Measurements from ENCODE around the gene PCDHGA6.
A peak's percentile ranks its signal among the peaks of the same experiment; 100 is the strongest.
"Not testable (repeated sequence)": the region's sequence is repeated elsewhere in the genome, so short reads cannot be mapped to it uniquely, and the experiment has no call there.

The PCDHGA6 gene

GRCh38 chr5:141398608-141399007 lies 24.9 kb downstream of the PCDHGA6 start:
- H3K4me3 ChIP-seq (ENCODE audit: low read depth, low read length): peak overlapping the region; percentile 45; the same call in 1 of the 2 replicates

GRCh38 chr5:141399555-141400258 lies 26.0 kb downstream of the PCDHGA6 start:
- Histone ChIP-seq H3K79me2 (ENCODE audit: control insufficient read depth, insufficient read depth, low read length, unreplicated experiment) (no peaks in the 10 kb centered on the region), H2AFZ (ENCODE audit: low read length, unreplicated experiment) (no peak overlapping the region), H3K36me3 (ENCODE audit: insufficient read depth, low read length) (peaks cover 5% of the 10 kb centered on the region), H3K27me3 (ENCODE audit: insufficient read depth, low read length) (peaks cover 81% of the 10 kb centered on the region), H3K27ac (ENCODE audit: low read depth, low read length) (no peak overlapping the region), H3K4me1 (ENCODE audit: control insufficient read depth, insufficient read depth, low read length, unreplicated experiment) (no peaks in the 10 kb centered on the region), H3K4me3 (ENCODE audit: low read depth, low read length) (no peak overlapping the region)

More at GRCh38 chr5:141398608-141399007, 24.9 kb downstream of the PCDHGA6 start:
- no peaks in the 10 kb centered on the region for H3K4me1 ChIP-seq (ENCODE audit: control insufficient read depth, insufficient read depth, low read length, unreplicated experiment)
- no peaks in the 10 kb centered on the region for H3K79me2 ChIP-seq (ENCODE audit: control insufficient read depth, insufficient read depth, low read length, unreplicated experiment)
- peaks cover 79% of the 10 kb centered on the region for H3K27me3 ChIP-seq (ENCODE audit: insufficient read depth, low read length)
- no peak overlapping the region for H2AFZ ChIP-seq (ENCODE audit: low read length, unreplicated experiment)
- no peak overlapping the region for H3K27ac ChIP-seq (ENCODE audit: low read depth, low read length)
- peaks cover 5% of the 10 kb centered on the region; the same call in 1 of the 2 replicates for H3K36me3 ChIP-seq (ENCODE audit: insufficient read depth, low read length)

GRCh38 chr5:141402553-141403243 lies 29.0 kb downstream of the PCDHGA6 start, which contains the start of gene PCDHGA9:
Gene PCDHGA9 (plus strand): TSS chr5:141402778. CDS start chr5:141402953, 175 bp downstream.
- Histone ChIP-seq H3K36me3 (ENCODE audit: insufficient read depth, low read length) (peaks cover 5% of the 10 kb centered on the region), H3K27me3 (ENCODE audit: insufficient read depth, low read length) (peaks cover 79% of the 10 kb centered on the region), H3K4me3 (ENCODE audit: low read depth, low read length) (peak within 1 kb of the TSS; percentile 58), H3K27ac (ENCODE audit: low read depth, low read length) (no peak within 1 kb of the TSS), H3K79me2 (ENCODE audit: control insufficient read depth, insufficient read depth, low read length, unreplicated experiment) (no peaks in the 10 kb centered on the region), H3K4me1 (ENCODE audit: control insufficient read depth, insufficient read depth, low read length, unreplicated experiment) (no peaks in the 10 kb centered on the region), H2AFZ (ENCODE audit: low read length, unreplicated experiment) (no peak within 1 kb of the TSS)

GRCh38 chr5:141403387-141403786 lies 29.7 kb downstream of the PCDHGA6 start:
- H3K4me3 ChIP-seq (ENCODE audit: low read depth, low read length): peak overlapping the region; percentile 58; the same call in 1 of the 2 replicates
- no peaks in the 10 kb centered on the region for H3K4me1 ChIP-seq (ENCODE audit: control insufficient read depth, insufficient read depth, low read length, unreplicated experiment)
- H2AFZ ChIP-seq (ENCODE audit: low read length, unreplicated experiment): no peak overlapping the region
- no peak overlapping the region for H3K27ac ChIP-seq (ENCODE audit: low read depth, low read length)
- H3K27me3 ChIP-seq (ENCODE audit: insufficient read depth, low read length): peaks cover 85% of the 10 kb centered on the region
- H3K36me3 ChIP-seq (ENCODE audit: insufficient read depth, low read length): peaks cover 5% of the 10 kb centered on the region
- no peaks in the 10 kb centered on the region for H3K79me2 ChIP-seq (ENCODE audit: control insufficient read depth, insufficient read depth, low read length, unreplicated experiment)

- not testable (repeated sequence) for H3K27ac ChIP-seq (ENCODE audit: low read depth, low read length); H3K4me3 ChIP-seq (ENCODE audit: low read depth, low read length); H3K36me3 ChIP-seq (ENCODE audit: insufficient read depth, low read length)
These were observed 34.3 kb downstream of the PCDHGA6 start, which contains the start of gene PCDHGB6 for GRCh38 chr5:141407790-141408505. Gene PCDHGB6 (plus strand): TSS chr5:141408021. CDS start chr5:141408203, 182 bp downstream.

GRCh38 chr5:141409598-141410306 lies 36.1 kb downstream of the PCDHGA6 start:
- Histone ChIP-seq H3K79me2 (ENCODE audit: control insufficient read depth, insufficient read depth, low read length, unreplicated experiment) (no peaks in the 10 kb centered on the region), H3K27ac (ENCODE audit: low read depth, low read length) (no peak overlapping the region), H3K4me1 (ENCODE audit: control insufficient read depth, insufficient read depth, low read length, unreplicated experiment) (no peaks in the 10 kb centered on the region), H2AFZ (ENCODE audit: low read length, unreplicated experiment) (no peak overlapping the region), H3K27me3 (ENCODE audit: insufficient read depth, low read length) (peaks cover 62% of the 10 kb centered on the region), H3K36me3 (ENCODE audit: insufficient read depth, low read length) (no peaks in the 10 kb centered on the region), H3K4me3 (ENCODE audit: low read depth, low read length) (no peak overlapping the region)

More at GRCh38 chr5:141407790-141408505, 34.3 kb downstream of the PCDHGA6 start, which contains the start of gene PCDHGB6:
- peaks cover 65% of the 10 kb centered on the region for H3K27me3 ChIP-seq (ENCODE audit: insufficient read depth, low read length)
- H2AFZ ChIP-seq (ENCODE audit: low read length, unreplicated experiment); H3K4me1 ChIP-seq (ENCODE audit: control insufficient read depth, insufficient read depth, low read length, unreplicated experiment); H3K79me2 ChIP-seq (ENCODE audit: control insufficient read depth, insufficient read depth, low read length, unreplicated experiment): not testable (repeated sequence)

- no peak overlapping the region for H3K27ac ChIP-seq (ENCODE audit: low read depth, low read length)
- H3K79me2 ChIP-seq (ENCODE audit: control insufficient read depth, insufficient read depth, low read length, unreplicated experiment): no peaks in the 10 kb centered on the region
- H3K36me3 ChIP-seq (ENCODE audit: insufficient read depth, low read length): no peaks in the 10 kb centered on the region
- H3K4me1 ChIP-seq (ENCODE audit: control insufficient read depth, insufficient read depth, low read length, unreplicated experiment): no peaks in the 10 kb centered on the region
- no peak overlapping the region for H2AFZ ChIP-seq (ENCODE audit: low read length, unreplicated experiment)
- H3K4me3 ChIP-seq (ENCODE audit: low read depth, low read length): no peak overlapping the region
- peaks cover 53% of the 10 kb centered on the region for H3K27me3 ChIP-seq (ENCODE audit: insufficient read depth, low read length)
These were observed 37.9 kb downstream of the PCDHGA6 start for GRCh38 chr5:141411575-141411974.

- H3K27ac ChIP-seq (ENCODE audit: low read depth, low read length): no peak within 1 kb of the TSS
- peak within 1 kb of the TSS; percentile 90 for H2AFZ ChIP-seq (ENCODE audit: low read length, unreplicated experiment)
- no peaks in the 10 kb centered on the region for H3K36me3 ChIP-seq (ENCODE audit: insufficient read depth, low read length)
- H3K79me2 ChIP-seq (ENCODE audit: control insufficient read depth, insufficient read depth, low read length, unreplicated experiment): no peaks in the 10 kb centered on the region
- H3K27me3 ChIP-seq (ENCODE audit: insufficient read depth, low read length): peaks cover 39% of the 10 kb centered on the region
- no peaks in the 10 kb centered on the region for H3K4me1 ChIP-seq (ENCODE audit: control insufficient read depth, insufficient read depth, low read length, unreplicated experiment)
- peak within 1 kb of the TSS; percentile 78 for H3K4me3 ChIP-seq (ENCODE audit: low read depth, low read length)
These were observed 39.3 kb downstream of the PCDHGA6 start, which contains the start of gene PCDHGA10 for GRCh38 chr5:141412854-141413539. Gene PCDHGA10 (plus strand): TSS chr5:141412987. CDS start chr5:141413176, 189 bp downstream.

- H3K4me3 ChIP-seq (ENCODE audit: low read depth, low read length): peak overlapping the region; percentile 78
- peak overlapping the region; percentile 90 for H2AFZ ChIP-seq (ENCODE audit: low read length, unreplicated experiment)
- no peaks in the 10 kb centered on the region for H3K4me1 ChIP-seq (ENCODE audit: control insufficient read depth, insufficient read depth, low read length, unreplicated experiment)
- no peaks in the 10 kb centered on the region for H3K79me2 ChIP-seq (ENCODE audit: control insufficient read depth, insufficient read depth, low read length, unreplicated experiment)
- H3K27ac ChIP-seq (ENCODE audit: low read depth, low read length): no peak overlapping the region
- H3K36me3 ChIP-seq (ENCODE audit: insufficient read depth, low read length): no peaks in the 10 kb centered on the region
- peaks cover 37% of the 10 kb centered on the region for H3K27me3 ChIP-seq (ENCODE audit: insufficient read depth, low read length)
These were observed 39.9 kb downstream of the PCDHGA6 start for GRCh38 chr5:141413540-141414069.
